Cardiac muscle cell (in vitro differentiated cells and primary cell): Measurements from ENCODE around the gene PPIC. TPM values are rescaled to one million over a fixed set of nuclear protein-coding genes. Genes with fewer than 3 reads are reported as not detected.
"Not testable (repeated sequence)": the region's sequence is repeated elsewhere in the genome, so short reads cannot be mapped to it uniquely, and the experiment has no call there.

Source experiments
- DNase-seq, 2 donors: peaks; one replicate each; pipeline versions ENCODE4 v3.0.0 to v3.0.0-alpha.2; 2010 to 2017; ENCODE audit warnings: low read depth in 1 of 2, low spot score in 1 of 2
- H3K27ac ChIP-seq: fragments of 200-600 bp; sonication (generic); 2 replicates; pipeline ENCODE4 v1.5.1; 2016
- H3K27me3 ChIP-seq: fragments of 200-600 bp; sonication (generic); 2 replicates; pipeline ENCODE4 v1.6.0; 2016; ENCODE audit warnings: control low read depth
- H3K36me3 ChIP-seq: fragments of 200-600 bp; sonication (generic); 2 replicates; pipeline ENCODE4 v1.5.1; 2016; ENCODE audit warnings: control low read depth
- H3K4me1 ChIP-seq: fragments of 200-600 bp; sonication (generic); 2 replicates; pipeline ENCODE4 v1.8.1; 2017; ENCODE audit warnings: low read depth, mild to moderate bottlenecking, mixed run types
- H3K4me3 ChIP-seq: fragments of 200-600 bp; sonication (generic); 2 replicates; pipeline ENCODE4 v1.5.1; 2016; ENCODE audit warnings: mild to moderate bottlenecking
- H3K9me3 ChIP-seq: fragments of 200-600 bp; sonication (generic); 2 replicates; pipeline ENCODE4 v1.5.1; 2017; ENCODE audit warnings: low read depth, mild to moderate bottlenecking, control low read depth
- polyA plus RNA-seq: library from polyadenylated mRNA; unstranded; fragments of >200 nt; fragmentation: Nextera tagmentation; extraction: Ambion mirVana; gene quantifications from 2 replicates; pipeline ENCODE4 v1.2.1, GENCODE V29; 2016
- total RNA-seq: library from RNA; depleted of rRNA; stranded (reverse); fragments of >200 nt; gene quantifications from 2 replicates; pipeline ENCODE4 v1.2.3, GENCODE V29; 2016
- TF ChIP-seq, protein P1 (sequence below): IDR thresholded peaks from 2 replicates; pipeline ENCODE4 v1.5.1; 2012; ENCODE audit warnings: low read depth, mild to moderate bottlenecking, low read length

The PPIC gene
- total and polyA plus RNA-seq, 2 experiments from 2014 or later: 118 to 293 TPM

DNA sequence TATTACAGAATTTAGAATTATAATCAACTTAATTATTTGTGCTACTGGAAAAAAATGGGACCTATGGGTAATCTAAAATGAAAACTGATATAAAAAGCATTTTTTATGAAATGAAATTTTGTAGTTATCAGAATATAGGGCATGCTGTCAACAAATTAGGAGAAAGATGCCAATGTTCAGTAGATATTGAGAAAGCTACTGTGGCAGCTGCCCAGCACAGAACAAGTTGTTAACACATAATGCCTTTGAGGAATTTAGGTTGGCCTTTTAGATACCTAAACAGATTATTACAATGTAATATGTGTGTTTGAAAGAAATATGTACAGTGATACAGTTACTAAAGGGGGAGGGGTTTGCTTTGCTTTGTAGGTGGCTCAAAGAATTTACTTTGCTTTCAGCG, 54.1 kb downstream of the PPIC start:
- TF ChIP-seq, protein P1, sequence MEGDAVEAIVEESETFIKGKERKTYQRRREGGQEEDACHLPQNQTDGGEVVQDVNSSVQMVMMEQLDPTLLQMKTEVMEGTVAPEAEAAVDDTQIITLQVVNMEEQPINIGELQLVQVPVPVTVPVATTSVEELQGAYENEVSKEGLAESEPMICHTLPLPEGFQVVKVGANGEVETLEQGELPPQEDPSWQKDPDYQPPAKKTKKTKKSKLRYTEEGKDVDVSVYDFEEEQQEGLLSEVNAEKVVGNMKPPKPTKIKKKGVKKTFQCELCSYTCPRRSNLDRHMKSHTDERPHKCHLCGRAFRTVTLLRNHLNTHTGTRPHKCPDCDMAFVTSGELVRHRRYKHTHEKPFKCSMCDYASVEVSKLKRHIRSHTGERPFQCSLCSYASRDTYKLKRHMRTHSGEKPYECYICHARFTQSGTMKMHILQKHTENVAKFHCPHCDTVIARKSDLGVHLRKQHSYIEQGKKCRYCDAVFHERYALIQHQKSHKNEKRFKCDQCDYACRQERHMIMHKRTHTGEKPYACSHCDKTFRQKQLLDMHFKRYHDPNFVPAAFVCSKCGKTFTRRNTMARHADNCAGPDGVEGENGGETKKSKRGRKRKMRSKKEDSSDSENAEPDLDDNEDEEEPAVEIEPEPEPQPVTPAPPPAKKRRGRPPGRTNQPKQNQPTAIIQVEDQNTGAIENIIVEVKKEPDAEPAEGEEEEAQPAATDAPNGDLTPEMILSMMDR: no peak
- Histone ChIP-seq H3K27me3 (no peaks in the 10 kb centered on the region), H3K4me3 (no peak overlapping the region), H3K36me3 (no peaks in the 10 kb centered on the region), H3K4me1 (no peaks in the 10 kb centered on the region), H3K9me3 (no peaks in the 10 kb centered on the region), H3K27ac (no peak overlapping the region)
- no peak for DNase-seq

DNA sequence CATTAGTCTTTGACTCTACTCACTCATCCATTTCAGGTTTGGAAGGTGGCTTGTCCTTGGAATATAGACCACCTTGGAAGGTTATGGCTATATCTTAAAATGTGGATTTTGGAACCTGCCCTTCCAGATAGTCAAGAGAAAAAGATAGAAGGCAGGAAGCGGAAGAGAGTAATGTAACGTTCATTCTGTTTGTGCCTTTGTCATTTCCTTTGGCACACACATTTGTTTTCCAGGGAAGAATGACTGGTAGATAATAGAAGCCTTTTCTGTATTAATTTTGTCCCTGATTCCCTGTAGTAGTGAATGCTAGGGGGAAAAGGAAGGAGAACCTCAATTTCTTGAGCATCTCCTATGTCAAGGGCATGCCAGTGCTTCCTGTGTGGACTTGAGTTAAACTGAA, 54.7 kb downstream of the PPIC start:
- H3K36me3 ChIP-seq: no peaks in the 10 kb centered on the region
- no peak for DNase-seq
- H3K9me3 ChIP-seq: no peaks in the 10 kb centered on the region
- TF ChIP-seq, protein P1: no peak
- no peaks in the 10 kb centered on the region for H3K4me1 ChIP-seq
- no peak overlapping the region for H3K4me3 ChIP-seq
- no peak overlapping the region for H3K27ac ChIP-seq
- H3K27me3 ChIP-seq: no peaks in the 10 kb centered on the region

DNA sequence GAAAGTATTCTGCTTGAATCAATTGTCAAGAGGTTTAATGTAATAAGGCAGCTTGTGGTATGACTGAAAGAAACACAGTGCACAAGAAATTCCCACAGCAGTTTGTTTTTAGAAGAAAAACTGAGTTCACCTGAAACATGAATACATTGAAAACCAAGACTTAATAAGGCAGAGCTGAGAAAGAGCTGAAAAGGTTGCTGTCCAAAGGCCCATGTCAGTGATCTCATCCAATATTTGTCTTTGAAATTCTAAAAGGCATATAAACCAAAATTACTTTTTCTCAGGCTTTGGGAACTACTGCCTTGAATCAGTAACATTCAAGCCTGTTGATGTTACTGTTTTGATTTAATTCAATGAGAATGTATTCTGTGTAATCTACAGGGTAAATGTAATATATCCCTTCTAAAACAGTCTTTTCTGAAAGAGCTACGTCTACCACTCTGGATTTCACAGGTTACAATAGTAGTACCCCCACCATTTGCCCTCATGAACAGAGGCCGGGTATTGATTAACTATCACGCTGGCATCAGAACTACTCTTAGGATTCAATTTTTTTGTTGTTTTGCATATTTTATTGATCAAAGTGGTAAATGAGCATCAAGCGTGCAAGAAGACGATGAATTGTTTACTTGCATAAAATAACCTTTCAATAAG, 57.8 kb downstream of the PPIC start:
- no peak overlapping the region for H3K4me3 ChIP-seq
- no peaks in the 10 kb centered on the region for H3K36me3 ChIP-seq
- TF ChIP-seq, protein P1: no peak
- no peaks in the 10 kb centered on the region for H3K27me3 ChIP-seq
- H3K9me3 ChIP-seq: no peaks in the 10 kb centered on the region
- H3K4me1 ChIP-seq: no peaks in the 10 kb centered on the region
- no peak for DNase-seq
- no peak overlapping the region for H3K27ac ChIP-seq

DNA sequence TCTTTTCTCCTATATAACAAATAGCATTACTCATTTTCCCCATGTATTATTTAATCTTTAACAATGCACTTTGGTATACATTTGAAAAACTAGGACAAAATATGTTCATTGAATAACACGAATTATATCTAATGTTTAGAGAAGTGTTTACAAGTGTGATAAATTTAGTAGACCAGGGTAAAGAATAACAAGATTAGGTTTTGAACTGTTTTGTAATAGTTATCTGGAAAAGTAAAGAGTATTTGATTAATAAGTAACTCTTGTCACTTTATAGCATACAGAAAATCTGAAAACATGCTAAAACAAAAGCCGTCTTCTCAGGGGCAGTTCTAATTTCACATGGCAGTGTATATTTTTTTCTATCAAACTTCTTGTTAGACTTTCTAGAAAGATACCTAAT, 58.5 kb downstream of the PPIC start:
- Histone ChIP-seq H3K4me3 (no peak overlapping the region), H3K27me3 (no peaks in the 10 kb centered on the region), H3K27ac (no peak overlapping the region), H3K4me1 (no peaks in the 10 kb centered on the region), H3K36me3 (no peaks in the 10 kb centered on the region), H3K9me3 (no peaks in the 10 kb centered on the region)
- DNase-seq: no peak
- TF ChIP-seq, protein P1: no peak

DNA sequence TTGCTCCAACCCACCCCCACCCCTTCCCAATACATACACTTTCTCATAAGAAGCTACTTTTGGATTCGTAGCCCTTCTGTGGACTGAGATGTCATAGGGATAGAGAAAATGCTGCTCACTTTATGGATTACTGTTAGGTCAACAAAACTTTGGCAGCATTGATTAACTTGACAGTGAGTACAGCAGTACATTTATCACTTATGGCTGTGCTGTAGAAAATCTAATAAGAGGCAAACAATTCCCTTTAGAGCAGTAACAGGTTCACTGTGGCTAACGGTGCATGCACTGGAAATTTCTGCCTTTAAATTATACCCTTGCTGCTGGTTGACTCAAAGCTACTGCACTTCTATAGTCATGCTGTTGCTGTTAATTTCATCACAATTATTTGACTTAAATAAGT, 59.2 kb downstream of the PPIC start:
- TF ChIP-seq, protein P1: no peak
- no peak overlapping the region for H3K27ac ChIP-seq
- DNase-seq: no peak
- H3K4me1 ChIP-seq: no peaks in the 10 kb centered on the region
- H3K9me3 ChIP-seq: no peaks in the 10 kb centered on the region
- H3K27me3 ChIP-seq: no peaks in the 10 kb centered on the region
- no peaks in the 10 kb centered on the region for H3K36me3 ChIP-seq
- no peak overlapping the region for H3K4me3 ChIP-seq

DNA sequence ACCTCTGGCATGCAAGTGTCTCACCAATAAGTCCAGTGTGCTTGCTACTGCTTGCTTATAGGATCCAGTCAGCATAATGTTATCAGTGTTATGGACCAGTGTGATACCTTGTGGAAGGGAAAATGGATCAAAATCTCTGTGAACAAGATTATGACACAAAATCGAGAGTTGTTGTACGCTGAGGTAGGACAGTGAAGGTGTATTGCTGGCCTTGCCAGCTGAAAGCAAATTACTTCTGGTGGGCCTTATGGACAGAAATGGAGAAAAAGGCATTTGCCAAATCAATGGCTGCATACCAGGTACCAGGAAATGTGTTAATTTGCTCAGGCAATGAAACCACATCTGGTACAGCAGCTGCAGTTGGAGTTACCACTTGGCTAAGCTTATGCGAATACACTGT, 62.3 kb downstream of the PPIC start:
- not testable (repeated sequence) for H3K27ac ChIP-seq, H3K36me3 ChIP-seq, DNase-seq, H3K4me1 ChIP-seq, H3K27me3 ChIP-seq, H3K4me3 ChIP-seq, H3K9me3 ChIP-seq

DNA sequence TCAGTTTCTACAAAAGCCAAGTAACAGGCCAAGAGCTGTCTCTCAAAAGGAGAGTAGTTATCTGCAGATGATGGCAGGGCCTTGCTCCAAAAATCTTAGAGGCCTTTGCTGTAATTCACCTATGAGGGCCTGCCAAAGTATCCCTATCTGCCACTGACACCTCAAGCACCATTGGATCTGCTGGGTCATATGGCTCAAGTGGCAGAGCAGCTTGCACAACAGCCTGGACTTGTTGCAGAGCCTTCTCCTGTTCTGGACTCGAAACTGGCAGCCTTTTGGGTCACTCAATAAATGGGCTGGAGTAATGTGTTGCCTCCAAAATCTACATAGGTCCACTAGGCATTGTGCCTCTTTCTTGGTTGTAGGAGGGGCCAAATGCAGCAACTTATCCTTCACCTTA, 62.8 kb downstream of the PPIC start:
- H3K4me1 ChIP-seq, DNase-seq, H3K27me3 ChIP-seq, H3K9me3 ChIP-seq, H3K4me3 ChIP-seq, H3K36me3 ChIP-seq, H3K27ac ChIP-seq: not testable (repeated sequence)
